COLO668 (cell line): Measurements from ENCODE around the gene CLEC4F.
"Not testable (repeated sequence)": the region's sequence is repeated elsewhere in the genome, so short reads cannot be mapped to it uniquely, and the experiment has no call there.

ENCODE experiments used
- DNase-seq: peaks from one replicate; lab custom pipeline; 2025; ENCODE audit not compliant: unreplicated experiment; lab: John Stamatoyannopoulos, UW

CLEC4F gene

DNA sequence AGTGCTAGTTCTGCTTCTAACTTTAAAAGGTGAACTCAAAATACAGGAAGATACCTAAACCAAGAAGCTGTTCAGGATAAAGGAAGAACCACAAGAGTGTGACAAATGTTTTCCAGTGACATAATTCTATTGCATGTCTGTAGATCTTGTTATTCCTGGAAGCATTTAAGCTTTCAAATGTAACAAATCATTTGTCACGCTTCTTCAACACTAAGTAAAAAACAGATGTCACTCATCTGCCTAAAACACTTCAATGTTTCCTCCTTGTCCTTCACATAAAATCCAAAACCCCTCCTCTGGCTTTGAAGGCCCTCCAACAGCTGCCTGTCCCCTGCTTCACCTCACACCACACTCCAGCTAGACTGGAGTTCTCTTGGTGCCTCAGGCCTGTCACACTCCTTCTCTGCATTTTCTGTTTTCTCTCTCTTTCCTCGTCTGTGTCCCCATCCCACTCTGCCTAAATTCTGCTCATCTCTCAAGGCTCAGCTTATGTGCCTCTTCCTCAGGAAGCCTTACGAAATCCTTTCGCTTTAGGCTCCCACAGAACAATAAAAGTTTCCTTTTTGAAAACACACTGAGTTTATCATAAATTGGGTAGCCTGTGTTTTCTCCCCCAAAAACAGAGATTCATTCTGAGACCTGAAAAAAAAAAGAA, 6.4 kb upstream of the CLEC4F start:
- no peak for DNase-seq

DNA sequence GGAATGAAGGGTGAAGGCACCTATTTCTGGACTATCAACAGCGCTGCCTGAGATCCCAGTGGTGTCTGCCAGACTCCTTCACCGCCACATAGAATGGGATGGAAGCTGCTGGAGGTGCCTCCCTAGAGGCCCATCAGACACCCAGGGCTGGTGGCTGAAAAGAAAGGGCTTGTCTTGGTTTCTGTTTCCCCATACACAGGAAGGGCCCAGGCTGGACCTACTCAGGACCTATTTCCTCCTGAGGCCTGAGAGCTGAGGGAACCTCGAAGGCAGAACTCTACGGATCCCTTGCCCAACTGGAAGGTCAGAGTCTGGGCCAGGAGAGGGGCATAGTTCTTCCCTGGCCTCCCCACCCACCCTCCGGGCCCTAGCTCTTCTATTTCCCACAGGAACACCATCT, 2.9 kb upstream of the CLEC4F start:
- DNase-seq, result no peak

DNA sequence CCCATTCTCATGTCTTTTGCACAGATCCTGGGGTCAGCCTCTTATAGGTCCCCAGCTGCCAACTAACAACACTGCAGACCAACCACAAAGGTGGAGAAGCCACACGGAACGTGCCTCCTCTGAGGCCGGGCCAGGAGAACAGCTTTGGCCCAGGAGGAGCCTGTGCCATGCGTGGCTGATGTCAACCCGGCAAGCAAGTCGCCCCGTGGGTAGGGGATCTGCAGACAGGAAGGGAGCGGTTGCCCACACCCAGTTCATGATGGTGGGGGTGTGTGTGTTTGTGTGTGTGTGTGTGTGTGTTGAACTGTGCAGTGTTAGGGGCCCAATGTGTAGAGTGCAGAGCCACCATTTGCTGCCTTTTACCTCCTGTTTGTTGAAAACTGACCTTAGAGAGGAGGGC, 2.4 kb upstream of the CLEC4F start:
- DNase-seq, result no peak

DNA sequence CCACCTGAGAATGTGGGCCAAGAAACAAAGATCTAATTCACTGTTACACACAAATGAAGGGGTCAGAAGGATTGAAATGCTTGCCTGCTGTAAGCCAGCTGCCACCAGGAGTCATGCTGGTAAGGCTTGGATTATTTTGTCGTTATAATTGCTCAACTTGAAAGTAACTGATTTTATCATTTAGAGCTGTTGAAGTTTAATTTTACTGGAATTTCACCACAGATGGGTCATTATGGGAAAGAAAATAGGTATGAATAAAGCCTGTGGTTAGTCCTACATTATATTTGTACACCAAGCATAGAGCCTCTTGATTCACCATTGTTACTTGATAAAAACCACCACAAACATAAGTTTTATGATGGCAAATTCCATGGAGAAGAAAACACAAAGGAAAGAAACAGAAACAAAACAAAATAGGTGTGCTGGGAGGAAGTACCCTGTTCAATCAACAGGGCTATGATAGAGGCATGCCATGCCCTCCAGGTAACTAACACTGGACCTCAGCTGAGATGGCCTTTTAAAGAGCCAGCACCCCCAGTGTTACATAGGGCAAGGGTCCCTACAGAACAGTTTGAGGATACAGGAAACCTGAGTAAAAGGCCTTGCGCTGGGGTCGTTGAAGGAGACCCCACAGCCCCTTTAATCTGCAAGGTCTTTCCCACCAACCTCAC, 3.0 kb downstream of the CLEC4F start:
- DNase-seq, result no peak

DNA sequence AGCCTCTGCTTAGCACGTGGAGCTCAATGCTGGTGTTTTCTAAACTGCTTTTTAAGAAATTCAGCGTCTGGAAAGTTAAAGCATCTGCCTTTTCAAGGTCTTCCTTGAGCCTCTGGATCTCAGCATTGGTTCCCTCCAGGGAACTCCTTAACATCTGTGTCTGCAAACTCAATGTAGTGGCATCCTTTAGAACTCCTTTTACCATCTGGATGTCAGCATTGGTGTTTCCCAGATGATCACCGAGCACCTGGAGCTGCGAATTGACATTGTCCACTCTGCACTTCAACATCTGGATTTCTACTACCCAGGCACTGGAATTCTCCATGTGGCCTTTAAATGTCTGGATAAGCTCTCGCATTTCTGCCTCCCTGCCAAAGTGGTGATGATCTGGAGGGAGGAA, 3.7 kb downstream of the CLEC4F start:
- no peak for DNase-seq

DNA sequence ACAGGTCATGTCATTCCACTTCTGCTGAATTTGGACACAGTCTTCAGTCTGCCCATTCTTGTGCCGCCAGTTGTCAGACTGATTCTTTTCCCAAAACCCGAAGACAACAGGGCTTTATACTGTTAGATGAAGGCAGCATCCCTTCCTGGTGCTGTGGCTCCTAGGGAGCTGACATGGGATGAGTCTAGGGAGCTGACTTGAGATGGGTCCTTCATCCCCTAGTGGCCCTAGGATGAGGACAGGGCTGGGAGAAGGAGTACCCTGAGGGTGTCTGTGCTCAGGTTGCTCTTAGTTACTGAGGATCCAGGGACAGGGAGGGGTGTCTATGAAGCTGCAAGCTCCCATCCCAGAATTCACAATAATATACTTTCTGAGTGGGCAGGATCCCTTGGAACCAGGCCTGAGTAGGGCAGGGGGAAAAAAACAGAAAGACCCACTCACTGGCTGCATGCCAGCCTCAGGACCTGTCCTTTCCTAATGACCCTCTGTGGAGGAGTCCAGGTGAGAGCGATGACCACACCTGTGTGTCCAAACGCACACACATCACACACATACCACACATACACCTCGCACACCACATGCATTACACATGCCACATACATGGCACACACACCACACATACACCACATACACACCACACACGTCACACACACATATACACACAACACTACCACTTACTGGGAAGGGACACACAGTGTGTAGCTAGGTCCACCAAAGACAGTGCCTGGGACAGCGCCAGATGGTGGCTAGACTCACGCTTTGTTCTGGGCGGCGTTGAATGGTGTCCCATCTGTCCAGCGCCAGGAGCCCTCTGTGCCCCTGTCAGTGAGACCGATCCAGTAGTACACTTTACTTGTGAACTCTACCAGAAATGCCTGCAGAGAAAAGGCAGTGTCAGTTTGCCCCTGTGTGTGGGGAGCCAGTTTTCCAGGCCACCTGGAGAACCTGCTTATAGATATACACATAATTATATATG, 11.1 kb downstream of the CLEC4F start:
- no peak for DNase-seq

DNA sequence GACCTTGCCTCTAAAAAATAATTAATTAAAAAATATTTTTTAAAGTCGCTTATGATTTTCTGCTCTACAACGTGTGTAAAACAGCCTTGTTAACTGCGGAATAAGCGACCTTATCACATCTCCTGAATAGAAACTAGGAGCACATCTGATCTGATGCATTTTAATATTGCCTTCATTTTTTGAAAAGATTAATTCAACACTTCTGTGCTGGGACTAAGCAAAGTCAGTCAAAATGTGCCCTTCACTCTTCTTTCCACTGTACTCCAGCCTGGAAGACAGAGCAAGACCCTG, 12.6 kb downstream of the CLEC4F start:
- DNase-seq, result no peak

DNA sequence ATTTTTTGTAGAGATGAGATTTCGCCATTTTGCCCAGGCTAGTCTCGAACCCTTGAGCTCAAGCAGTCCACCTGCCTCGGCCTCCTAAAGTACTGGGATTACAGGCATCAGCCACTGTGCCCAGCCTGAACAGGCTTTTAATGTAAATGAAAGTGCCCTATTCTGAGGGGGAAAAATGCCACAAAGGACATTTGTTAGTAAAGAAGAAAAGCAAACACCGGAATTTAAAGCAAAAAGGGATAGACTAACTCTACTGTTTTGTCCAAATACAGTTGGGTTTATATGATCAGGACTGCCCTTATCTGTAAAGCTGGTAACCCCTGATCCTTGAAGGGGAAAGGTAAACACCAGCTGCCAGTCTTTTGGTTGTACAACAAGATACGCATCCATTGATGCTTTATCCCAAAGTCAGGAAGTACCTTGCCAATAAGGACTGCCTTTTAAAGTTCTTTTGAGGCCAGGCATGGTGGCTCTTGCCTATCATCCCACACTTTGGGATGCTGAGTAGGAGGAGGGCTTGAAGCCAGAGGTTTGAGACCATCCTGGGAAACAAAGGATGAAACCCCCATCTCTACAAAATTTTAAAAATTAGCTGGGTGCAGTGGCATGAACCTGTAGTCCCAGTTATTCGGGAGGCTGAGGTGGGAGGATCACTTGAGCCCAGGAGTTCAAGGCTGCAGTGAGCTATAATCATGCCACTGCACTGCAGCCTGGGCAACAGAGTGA, 13.1 kb downstream of the CLEC4F start:
- no peak for DNase-seq

DNA sequence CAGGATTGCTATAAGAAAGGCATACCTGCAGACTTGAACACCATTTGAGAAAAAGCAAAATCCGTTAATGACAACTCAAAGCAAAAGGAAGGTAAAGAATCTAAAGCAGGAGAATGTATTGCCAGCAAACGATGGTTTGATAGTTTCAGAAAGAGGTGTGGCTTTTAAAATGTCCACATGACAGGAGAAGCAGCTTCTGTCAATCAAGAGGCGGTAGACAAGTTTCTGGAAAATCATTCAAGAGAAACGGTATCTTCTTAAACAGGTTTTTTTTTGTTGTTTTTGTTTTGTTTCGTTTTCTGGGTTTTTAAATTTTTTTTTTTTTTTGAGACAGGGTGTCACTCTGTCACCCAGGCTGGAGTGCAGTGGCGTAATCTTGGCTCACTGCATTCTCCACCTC, 13.8 kb downstream of the CLEC4F start:
- no peak for DNase-seq

DNA sequence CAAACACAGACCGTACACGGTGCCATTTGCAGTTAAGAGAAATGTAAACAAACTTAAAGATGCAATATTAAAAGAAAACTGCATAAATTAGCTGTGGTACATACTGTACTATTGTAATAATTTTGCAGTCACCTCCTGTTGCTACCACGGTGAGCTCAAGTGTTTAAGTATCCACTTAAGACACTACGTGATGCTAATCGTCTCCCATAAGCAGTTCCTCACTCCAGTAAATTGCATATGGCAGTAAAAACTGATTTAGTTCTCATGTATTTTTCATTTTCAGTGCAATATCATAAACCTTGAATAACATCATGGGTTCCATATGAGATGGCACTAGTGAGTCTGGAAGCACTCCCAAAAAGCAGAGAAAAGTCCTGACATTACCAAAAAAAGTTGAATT, 14.4 kb downstream of the CLEC4F start:
- DNase-seq, result no peak

DNA sequence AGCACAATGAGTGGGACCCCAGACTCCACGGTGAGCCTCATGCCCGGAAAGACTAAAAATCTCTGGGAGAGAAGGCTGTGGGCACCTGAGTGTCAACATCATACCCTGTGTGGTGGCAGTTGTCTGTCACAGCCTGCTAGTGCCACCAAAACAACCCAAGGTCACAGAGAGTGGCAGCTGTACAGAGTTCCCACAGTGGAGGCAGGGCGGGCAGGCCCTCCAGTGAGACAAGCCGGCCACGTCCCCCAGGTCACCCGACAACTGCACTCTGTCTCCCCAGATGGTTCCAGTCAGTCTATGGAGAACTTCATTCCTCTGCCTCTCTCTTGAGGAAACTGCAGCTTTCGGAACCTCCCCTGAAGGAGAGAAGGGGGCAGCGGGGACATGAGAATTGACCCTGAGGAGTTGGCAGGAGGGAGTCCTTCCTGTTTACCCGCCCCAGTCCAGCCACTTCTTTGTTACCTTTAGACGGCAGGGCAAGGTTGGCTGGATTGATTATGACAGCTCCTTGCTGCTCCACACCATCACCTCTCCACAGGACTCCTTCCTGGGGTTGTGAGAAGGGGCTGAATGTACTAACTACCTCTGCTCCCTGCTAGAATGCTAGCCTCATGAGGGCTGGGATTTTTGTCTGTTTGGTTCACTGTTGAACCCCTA, 18.7 kb downstream of the CLEC4F start:
- no peak for DNase-seq

DNA sequence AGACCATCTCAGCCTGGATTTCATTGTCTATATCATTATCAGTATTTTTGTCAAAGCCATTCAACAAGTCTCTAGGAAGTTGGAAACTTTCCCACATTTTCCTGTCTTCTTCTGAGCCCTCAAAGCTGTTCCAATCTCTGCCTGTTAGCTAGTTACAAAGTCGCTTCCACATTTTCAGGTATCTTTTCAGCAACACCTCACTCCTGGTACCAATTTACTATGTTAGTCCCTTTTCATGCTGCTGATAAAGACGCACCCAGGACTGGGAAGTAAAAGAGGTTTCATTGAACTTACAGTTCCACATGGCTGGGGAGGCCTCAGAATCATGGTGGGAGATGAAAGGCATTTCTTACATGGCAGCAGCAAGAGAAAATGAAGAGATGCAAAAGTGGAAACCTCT, 20.7 kb downstream of the CLEC4F start:
- DNase-seq, result no peak

DNA sequence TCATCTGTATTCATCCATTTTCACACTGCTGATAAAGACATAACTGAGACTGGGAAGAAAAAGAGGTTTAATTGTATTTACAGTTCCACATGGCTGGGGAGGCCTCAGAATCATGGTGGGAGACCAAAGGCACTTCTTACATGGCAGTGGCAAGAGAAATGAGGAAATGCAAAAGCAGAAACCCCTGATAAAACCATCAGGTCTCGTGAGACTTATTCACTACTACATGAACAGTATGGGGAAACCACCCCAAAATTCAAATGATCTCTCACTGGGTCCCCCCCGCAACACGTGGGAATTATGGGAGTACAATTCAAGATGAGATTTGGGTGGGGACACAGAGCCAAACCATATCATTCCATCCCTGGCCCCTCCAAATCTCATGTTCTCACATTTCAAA, 22.4 kb downstream of the CLEC4F start:
- DNase-seq, result not testable (repeated sequence)

DNA sequence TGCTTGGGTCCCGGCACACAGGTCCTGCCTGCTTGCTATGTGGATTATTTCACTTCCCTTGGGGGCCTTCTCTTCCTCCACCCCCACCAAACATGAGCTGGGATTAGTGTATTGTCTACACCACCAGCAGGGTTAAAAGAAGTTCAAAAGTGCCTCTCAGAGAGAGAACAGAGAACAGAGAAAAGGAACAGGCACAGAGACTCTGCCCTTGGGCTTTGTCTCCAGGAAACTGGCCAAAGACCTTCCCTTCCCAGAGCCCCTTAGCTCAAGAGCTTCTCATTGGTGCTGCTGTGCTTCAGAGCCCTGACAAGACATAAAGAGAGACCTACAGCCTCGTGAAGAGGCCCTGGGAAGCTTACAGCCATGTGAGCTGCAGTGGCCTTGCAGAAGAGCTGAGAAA, 22.9 kb downstream of the CLEC4F start:
- no peak for DNase-seq

DNA sequence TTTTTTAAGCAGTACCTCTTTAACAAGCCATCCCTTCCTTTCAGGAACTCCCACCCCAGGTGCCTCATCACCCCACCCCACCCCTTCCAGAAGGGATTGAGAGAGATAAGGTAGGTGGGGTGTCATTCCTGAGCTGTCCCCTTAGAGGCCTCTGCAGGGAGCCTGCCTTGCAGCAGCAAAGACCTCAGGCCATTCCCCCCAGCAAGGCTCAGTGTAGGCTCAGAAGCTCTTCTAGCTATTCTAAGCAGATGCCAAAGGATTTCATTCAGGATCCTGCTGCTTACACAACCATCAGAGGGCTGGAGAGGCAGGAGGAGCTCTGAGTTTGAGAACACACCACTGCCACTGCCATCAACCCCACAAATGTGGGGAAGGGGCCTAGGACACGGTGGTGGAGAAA, 24.1 kb downstream of the CLEC4F start:
- DNase-seq, result no peak

DNA sequence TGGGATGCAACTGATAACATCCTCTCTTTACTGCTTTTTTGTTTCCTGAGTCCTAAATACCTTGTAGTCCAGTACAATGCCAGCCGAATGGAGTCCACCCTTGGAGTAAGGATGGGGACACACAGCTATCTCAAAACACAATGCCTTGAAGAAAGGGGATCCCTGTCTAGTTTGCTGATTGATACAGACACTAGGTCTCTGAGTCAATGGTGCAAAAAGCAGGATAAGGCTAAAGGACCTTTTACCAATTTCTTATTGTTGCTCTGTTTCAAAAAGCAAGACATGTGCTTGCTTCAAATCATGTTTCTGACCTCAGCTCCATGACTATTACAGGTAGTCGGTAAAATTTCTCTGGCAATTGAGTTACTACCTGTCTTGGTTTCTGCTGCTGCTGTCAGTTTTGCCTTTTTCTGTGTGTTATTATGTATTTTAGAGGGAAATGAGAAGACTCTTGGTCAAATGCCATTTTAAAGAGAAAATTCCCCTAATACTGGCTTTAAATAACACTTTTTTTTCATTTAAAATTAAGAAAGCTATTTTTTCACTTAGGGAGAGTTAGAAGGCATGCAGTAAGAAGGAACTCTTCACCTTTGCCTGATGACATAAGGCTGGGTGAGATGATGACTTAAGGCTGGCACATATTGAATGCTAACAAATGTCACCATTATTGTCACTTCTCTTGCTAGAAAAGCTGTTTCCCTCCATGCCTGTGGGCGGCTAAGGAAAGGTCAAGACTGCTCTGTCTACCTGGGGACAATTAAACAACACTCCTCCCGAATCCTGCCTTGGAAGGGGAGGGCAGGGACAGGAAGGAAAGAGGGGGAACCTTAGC, 25.0 kb downstream of the CLEC4F start:
- no peak for DNase-seq

DNA sequence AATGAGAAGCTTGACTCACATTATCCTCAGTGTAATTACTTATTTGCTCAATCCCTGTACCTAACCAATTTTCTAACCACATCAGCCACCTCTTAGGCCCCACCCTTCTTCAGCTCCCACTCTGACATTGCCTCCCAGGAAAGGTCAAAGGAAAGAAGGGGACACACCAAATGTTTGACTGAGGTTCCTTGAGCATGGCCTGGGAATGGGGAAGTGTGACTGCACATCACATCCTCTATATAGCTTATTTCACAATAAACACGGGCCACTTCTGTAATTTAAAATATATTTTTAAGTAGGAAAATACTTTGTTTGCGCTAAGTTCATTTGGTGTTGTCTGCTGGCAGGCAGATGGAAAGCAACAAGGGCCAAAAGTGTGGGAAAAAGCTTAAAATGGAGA, 26.9 kb downstream of the CLEC4F start:
- DNase-seq, result no peak

DNA sequence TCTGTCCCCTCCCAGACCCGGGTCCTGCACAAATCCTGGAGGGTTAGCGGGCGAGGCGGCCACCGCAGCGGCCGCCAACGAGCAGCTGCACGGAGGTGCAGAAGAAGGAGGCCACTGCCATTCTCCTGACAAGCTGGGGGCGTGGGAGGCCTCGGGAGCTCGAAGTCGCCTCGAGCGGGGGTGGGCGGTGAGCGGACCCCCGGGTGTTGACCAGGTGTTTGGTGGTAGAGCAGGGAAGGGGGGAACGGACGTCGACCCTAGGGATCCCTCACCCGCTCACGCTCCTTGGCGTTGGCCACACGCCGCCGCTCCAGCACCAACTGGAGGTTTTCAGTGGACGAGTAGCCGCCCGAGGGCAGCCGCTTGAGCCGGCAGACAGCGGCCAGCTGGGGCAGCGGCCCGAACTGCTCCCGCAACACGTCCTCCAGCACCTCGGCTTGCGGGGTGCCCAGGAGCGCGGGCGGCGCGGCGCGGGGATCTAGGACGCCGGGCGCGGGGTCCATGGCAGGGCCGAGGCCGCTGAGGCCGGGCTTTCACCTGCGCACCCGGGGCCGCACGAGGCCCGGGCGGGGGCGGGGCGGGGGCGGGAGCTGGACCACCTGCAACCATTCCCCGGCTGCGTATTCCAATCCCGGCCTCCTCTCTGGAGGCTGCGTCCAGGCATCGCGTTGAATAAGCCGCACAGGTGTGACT, 30.1 kb downstream of the CLEC4F start, which contains the start of gene FIGLA:
Gene FIGLA, minus strand, starts transcription at position 508 of the 693 bp plus-strand sequence. Its CDS starts 5 bp downstream, at position 503.
- DNase-seq, result peak; percentile 47
